IMR-90 (cell line): ENCODE measurements around the gene ZMYND11. TPM values are rescaled to one million over a fixed set of nuclear protein-coding genes. Genes with fewer than 3 reads are reported as not detected.

Source experiments
- ATAC-seq: fragments of 200-7000 bp; cut with Tn5 transposase; 2 replicates; pipeline ENCODE4 v1.9.1; 2020; ENCODE audit warnings: low read depth, mild to moderate bottlenecking, moderate library complexity
- BruUV-seq: library from RNA; stranded (reverse); fragments of 400-500 nt; replicated peaks from 2 replicates; lab custom pipeline; 2021; lab: Mats Ljungman, UMichigan
- CTCF ChIA-PET: fragments of 300-600 bp; formaldehyde crosslinking; extraction: SDS; loops from one replicate; lab custom pipeline; 2021; ENCODE audit warnings: antibody characterized with exemption; lab: Yijun Ruan, JAX
- POLR2A ChIA-PET: fragments of 300-600 bp; sonication (Branson Sonifier 250); formaldehyde crosslinking; loops from one replicate; lab custom pipeline; 2022; ENCODE audit warnings: antibody characterized with exemption; ENCODE audit not compliant: unreplicated experiment; lab: Charles Lee
- DNase-seq: peaks from one replicate; pipeline ENCODE4 v3.0.0; 2013
- H2AFZ ChIP-seq: replicated peaks from 2 replicates; pipeline ENCODE3; 2013; ENCODE audit warnings: low read length, mild to moderate bottlenecking; ENCODE audit not compliant: poor library complexity
- H2AK5ac ChIP-seq: 2 replicates; pipeline ENCODE4 v1.6.1; 2013; ENCODE audit warnings: low read depth, low read length, inconsistent platforms
- H2AK9ac ChIP-seq: replicated peaks from 2 replicates; pipeline ENCODE3; 2013; ENCODE audit warnings: mild to moderate bottlenecking, low read depth, low read length, moderate library complexity; ENCODE audit not compliant: poor library complexity
- H2BK120ac ChIP-seq: 2 replicates; pipeline ENCODE4 v1.6.1; 2013; ENCODE audit warnings: low read depth, low read length, inconsistent platforms
- H2BK15ac ChIP-seq: 3 replicates; pipeline ENCODE4 v1.6.1; 2013; ENCODE audit warnings: low read depth, low read length, inconsistent platforms
- H2BK20ac ChIP-seq: 2 replicates; pipeline ENCODE4 v1.6.1; 2013; ENCODE audit warnings: low read depth, mild to moderate bottlenecking, inconsistent platforms, low read length, moderate library complexity
- H2BK5ac ChIP-seq: 2 replicates; pipeline ENCODE4 v1.6.1; 2013; ENCODE audit warnings: mild to moderate bottlenecking, low read depth, low read length, inconsistent platforms; ENCODE audit not compliant: poor library complexity, severe bottlenecking
- H3K14ac ChIP-seq: replicated peaks from 2 replicates; pipeline ENCODE4 v1.6.1; 2013; ENCODE audit warnings: low read depth, low read length, inconsistent platforms
- H3K18ac ChIP-seq: 2 replicates; pipeline ENCODE4 v1.6.1; 2013; ENCODE audit warnings: low read depth, low read length, control low read depth
- H3K23ac ChIP-seq: 2 replicates; pipeline ENCODE4 v1.6.1; 2013; ENCODE audit warnings: low read depth, low read length, inconsistent platforms
- H3K27ac ChIP-seq: 2 replicates; pipeline ENCODE4 v1.5.1; 2013; ENCODE audit warnings: mild to moderate bottlenecking, control low read depth, low read length; ENCODE audit not compliant: insufficient read depth
- H3K27me3 ChIP-seq: 2 replicates; pipeline ENCODE4 v1.6.1; 2013; ENCODE audit warnings: low read length; ENCODE audit not compliant: control insufficient read depth, insufficient read depth
- H3K36me3 ChIP-seq: 2 replicates; pipeline ENCODE4 v1.6.1; 2013; ENCODE audit warnings: low read length, mixed read lengths; ENCODE audit not compliant: control insufficient read depth, insufficient read depth
- H3K4ac ChIP-seq: 2 replicates; pipeline ENCODE4 v1.6.1; 2013; ENCODE audit warnings: low read depth, low read length, inconsistent platforms
- H3K4me1 ChIP-seq: 2 replicates; pipeline ENCODE4 v1.6.1; 2013; ENCODE audit warnings: low read length, mixed read lengths; ENCODE audit not compliant: control insufficient read depth, insufficient read depth
- H3K4me2 ChIP-seq: 2 replicates; pipeline ENCODE4 v1.6.1; 2013; ENCODE audit warnings: low read depth, mild to moderate bottlenecking, control low read depth, low read length, moderate library complexity
- H3K4me3 ChIP-seq: 2 replicates; pipeline ENCODE4 v1.5.1; 2013; ENCODE audit warnings: low read depth, mild to moderate bottlenecking, control low read depth, low read length, moderate library complexity; ENCODE audit not compliant: insufficient read depth
- H3K56ac ChIP-seq: 2 replicates; pipeline ENCODE4 v1.6.1; 2013; ENCODE audit warnings: low read length, inconsistent platforms; ENCODE audit not compliant: insufficient read depth; ENCODE audit errors: extremely low read depth
- H3K79me1 ChIP-seq, 2 experiments: 2 replicates each; pipeline ENCODE4 v1.6.1; 2013; ENCODE audit warnings: low read length in 2 of 2, inconsistent platforms in 1 of 2, low read depth in 1 of 2
- H3K9ac ChIP-seq: 2 replicates; pipeline ENCODE4 v1.6.1; 2013; ENCODE audit warnings: low read depth, low read length, control low read depth
- H3K9me1 ChIP-seq: 2 replicates; pipeline ENCODE4 v1.6.1; 2013; ENCODE audit warnings: low read length, inconsistent platforms; ENCODE audit not compliant: insufficient read depth
- H3K9me3 ChIP-seq: 2 replicates; pipeline ENCODE4 v1.6.1; 2013; ENCODE audit warnings: low read length; ENCODE audit not compliant: control insufficient read depth, insufficient read depth
- H4K20me1 ChIP-seq: 2 replicates; pipeline ENCODE4 v1.6.1; 2013; ENCODE audit warnings: low read length, inconsistent platforms; ENCODE audit not compliant: insufficient read depth
- H4K5ac ChIP-seq: 2 replicates; pipeline ENCODE4 v1.6.1; 2013; ENCODE audit warnings: mild to moderate bottlenecking, low read depth, low read length, control low read depth
- H4K8ac ChIP-seq, 2 experiments: 2 replicates each; pipeline ENCODE4 v1.6.1; 2013; ENCODE audit warnings: low read depth in 2 of 2, low read length in 2 of 2, control low read depth in 1 of 2, inconsistent platforms in 1 of 2
- H4K91ac ChIP-seq: 2 replicates; pipeline ENCODE4 v1.6.1; 2013; ENCODE audit warnings: low read depth, low read length, inconsistent platforms; ENCODE audit not compliant: insufficient read depth
- BHLHE40 ChIP-seq: fragments of 150-350 bp; IDR thresholded peaks from 2 replicates; pipeline ENCODE4 v1.6.1; 2016; ENCODE audit warnings: mild to moderate bottlenecking, low read depth, low read length
- CEBPB ChIP-seq: IDR thresholded peaks from 2 replicates; pipeline ENCODE4 v1.6.1; 2012; ENCODE audit warnings: low read depth, low read length, improper control_type of control experiment
- CHD1 ChIP-seq: IDR thresholded peaks from 2 replicates; pipeline ENCODE4 v1.6.1; 2012; ENCODE audit warnings: low read depth, low read length, improper control_type of control experiment
- CTCF ChIP-seq: conservative IDR thresholded peaks from 2 replicates; pipeline ENCODE4 v1.5.1; 2012; ENCODE audit warnings: mild to moderate bottlenecking, low read depth, low read length, improper control_type of control experiment
- ELK1 ChIP-seq: fragments of 150-350 bp; IDR thresholded peaks from 2 replicates; pipeline ENCODE4 v1.6.1; 2016; ENCODE audit warnings: low read depth, mild to moderate bottlenecking, low read length, moderate library complexity, borderline replicate concordance
- FOS ChIP-seq: fragments of 150-350 bp; IDR thresholded peaks from 2 replicates; pipeline ENCODE4 v1.6.1; 2016; ENCODE audit warnings: low read depth, low read length
- MAFK ChIP-seq: IDR thresholded peaks from 2 replicates; pipeline ENCODE4 v1.6.1; 2012; ENCODE audit warnings: low read depth, low read length, improper control_type of control experiment
- MAZ ChIP-seq: IDR thresholded peaks from 2 replicates; pipeline ENCODE4 v1.6.1; 2012; ENCODE audit warnings: low read depth, mild to moderate bottlenecking, low read length, improper control_type of control experiment, moderate library complexity, borderline replicate concordance
- MXI1 ChIP-seq: IDR thresholded peaks from 2 replicates; pipeline ENCODE4 v1.6.1; 2012; ENCODE audit warnings: low read depth, mild to moderate bottlenecking, low read length, moderate library complexity, borderline replicate concordance
- NFE2L2 ChIP-seq: fragments of 150-350 bp; IDR thresholded peaks from 2 replicates; pipeline ENCODE4 v1.6.1; 2016; ENCODE audit warnings: low read depth, mild to moderate bottlenecking, low read length
- POLR2A ChIP-seq: IDR thresholded peaks from 2 replicates; pipeline ENCODE4 v1.6.1; 2012; ENCODE audit warnings: mild to moderate bottlenecking, low read depth, low read length
- RAD21 ChIP-seq: IDR thresholded peaks from 2 replicates; pipeline ENCODE4 v1.6.1; 2012; ENCODE audit warnings: low read length, improper control_type of control experiment
- RCOR1 ChIP-seq: IDR thresholded peaks from 2 replicates; pipeline ENCODE4 v1.6.1; 2012; ENCODE audit warnings: mild to moderate bottlenecking, low read length, improper control_type of control experiment; ENCODE audit not compliant: insufficient replicate concordance
- RFX5 ChIP-seq: IDR thresholded peaks from 2 replicates; pipeline ENCODE4 v1.8.0; 2012; ENCODE audit warnings: low read depth, mild to moderate bottlenecking, low read length, moderate library complexity
- SMC3 ChIP-seq: fragments of 150-350 bp; IDR thresholded peaks from 2 replicates; pipeline ENCODE4 v1.6.1; 2016; ENCODE audit warnings: low read depth, mild to moderate bottlenecking, antibody characterized with exemption, low read length, moderate library complexity
- USF2 ChIP-seq: fragments of 150-350 bp; IDR thresholded peaks from 2 replicates; pipeline ENCODE4 v1.6.1; 2017; ENCODE audit warnings: mild to moderate bottlenecking, antibody characterized with exemption, low read length, low read depth
- WGBS, 2 experiments: methylation state at CpG; one replicate each; pipeline versions ENCODE4 v1.1.5 to v1.1.7; 2013; ENCODE audit warnings: missing lambda C conversion rate in 2 of 2; ENCODE audit not compliant: insufficient read length in 1 of 2; ENCODE audit errors: extremely low coverage in 2 of 2; 5-methylcytosine and 5-hydroxymethylcytosine counted together
- dilution Hi-C: fragments of 300-500 bp; cut with HindIII; formaldehyde crosslinking; loops from one replicate; pipeline ENCODE4 v1.14.3; 2018; ENCODE audit warnings: low sequenced_read_pairs; ENCODE audit not compliant: unreplicated experiment
- in situ Hi-C: fragments of 300-500 bp; cut with MboI; formaldehyde crosslinking; loops from 3 replicates; pipeline ENCODE4 v1.14.3; 2019; ENCODE audit warnings: low sequenced_read_pairs, inconsistent platforms, mixed read lengths
- intact Hi-C: fragments of 100-400 bp; cut with micrococcal nuclease; formaldehyde crosslinking; loops from 2 replicates; pipeline ENCODE4 v1.10.0; 2022
- polyA plus RNA-seq, 3 experiments: library from polyadenylated mRNA; depleted of rRNA; stranded (reverse); fragments of >200 nt; gene quantifications; 2 replicates each; pipeline ENCODE4 v1.2.3, GENCODE V29; 2012; ENCODE audit warnings: low replicate concordance in 1 of 3
- total RNA-seq: library from RNA; depleted of rRNA; stranded (reverse); fragments of >200 nt; gene quantifications from 2 replicates; pipeline ENCODE4 v1.2.3, GENCODE V29; 2012

ZMYND11 gene
- total and polyA plus RNA-seq, 2 of the 4 experiments (the other 2 are of a cell fraction) = 39.5 to 72.2 TPM

GRCh38 chr10:91313-91712 lies 43.9 kb upstream of the ZMYND11 start:
- no peaks in the 10 kb centered on the region for H3K79me1 ChIP-seq
- in situ Hi-C loops = no loop called here
- H3K36me3 ChIP-seq = no peaks in the 10 kb centered on the region
- H2BK20ac ChIP-seq = no peak overlapping the region
- H3K27me3 ChIP-seq = no peaks in the 10 kb centered on the region
- no peak overlapping the region for H4K91ac ChIP-seq
- ATAC-seq = no peak
- H3K4me3 ChIP-seq = no peak overlapping the region
- TF ChIP-seq NFE2L2 (no peak), RAD21 (no peak), MAFK (no peak), CHD1 (no peak), BHLHE40 (no peak), USF2 (no peak), CEBPB (no peak), CTCF (no peak), RFX5 (no peak), FOS (no peak), RCOR1 (no peak), MAZ (no peak), MXI1 (no peak), SMC3 (no peak), POLR2A (no peak), ELK1 (no peak)
- no peak overlapping the region for H2BK120ac ChIP-seq
- H4K8ac ChIP-seq = no peak overlapping the region
- dilution Hi-C loops = no loop called here
- no peaks in the 10 kb centered on the region for H3K9me1 ChIP-seq
- no peak overlapping the region for H3K14ac ChIP-seq
- no TSS peak for BruUV-seq
- CTCF ChIA-PET = no interaction called here
- intact Hi-C loops = no loop called here
- DNase-seq = no peak
- no peak overlapping the region for H3K27ac ChIP-seq
- no peak overlapping the region for H3K56ac ChIP-seq
- no peak overlapping the region for H2BK5ac ChIP-seq
- no peak overlapping the region for H3K4ac ChIP-seq
- POLR2A ChIA-PET = no interaction called here
- H4K5ac ChIP-seq = no peak overlapping the region
- H2AK5ac ChIP-seq = no peak overlapping the region
- H3K4me2 ChIP-seq = no peak overlapping the region
- H3K9ac ChIP-seq = no peak overlapping the region
- no peaks in the 10 kb centered on the region for H4K20me1 ChIP-seq
- no peak overlapping the region for H3K18ac ChIP-seq
- H2AFZ ChIP-seq = no peak overlapping the region
- H3K4me1 ChIP-seq = no peaks in the 10 kb centered on the region
- whole genome bisulfite sequencing, 2 experiments = 80% methylated on average over 2 of the region's 8 CpGs; no CpG with 5 or more reads in 1 of the 2 experiments
- no peak overlapping the region for H2AK9ac ChIP-seq
- no peak overlapping the region for H2BK15ac ChIP-seq
- H3K23ac ChIP-seq = no peak overlapping the region
- H3K9me3 ChIP-seq = 0 out of 2 replicates have a peak, but pooled peaks cover 2% of the 10 kb centered on the region
